ENCODE data around the gene ATP2B2. TPM values are rescaled to one million over a fixed set of nuclear protein-coding genes. Genes with fewer than 3 reads are reported as not detected.
"Not testable (repeated sequence)": the region's sequence is repeated elsewhere in the genome, so short reads cannot be mapped to it uniquely, and the experiment has no call there.

Gene ATP2B2
- total RNA-seq, 1 donor from 2014 or later, result 0.09 TPM

GRCh38 chr3:10547841-10548783 is 42.7 kb upstream of the ATP2B2 start:
- no peak for TF ChIP-seq CTCF (IDR thresholded peaks at IDR 0.05)
- Histone ChIP-seq H3K27ac (no peak overlapping the region), H3K4me1 (no peaks in the 10 kb centered on the region), H3K9me3 (no peaks in the 10 kb centered on the region), H3K4me3 (no peak overlapping the region), H3K36me3 (no peaks in the 10 kb centered on the region), H3K27me3 (ENCODE audit: low read depth) (peaks cover 11% of the 10 kb centered on the region)
- intact Hi-C loops (cut with DNase I), result no loop called here
- no peak for ATAC-seq
- DNase-seq, result no peak

DNA sequence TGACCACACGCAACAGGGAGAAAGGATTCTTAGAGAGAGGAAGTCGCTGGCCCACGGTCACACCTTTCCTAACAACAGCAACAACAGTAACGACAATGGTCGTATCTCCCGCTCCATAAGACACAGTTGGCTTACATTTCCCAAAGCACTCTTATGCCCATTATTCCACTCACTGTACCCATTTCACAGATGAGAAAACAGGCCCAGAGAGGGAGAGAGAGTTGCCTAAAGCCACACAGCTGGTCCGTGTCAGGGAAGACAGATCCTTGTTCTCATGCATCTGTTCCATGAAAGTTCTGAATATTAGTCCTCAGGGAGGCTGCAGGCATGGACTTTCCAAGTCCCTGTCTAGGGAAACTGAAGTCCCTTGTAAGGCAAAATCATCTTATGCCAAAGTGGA is 42.0 kb upstream of the ATP2B2 start:
- intact Hi-C loops (cut with DNase I), result no loop called here
- Histone ChIP-seq H3K36me3 (no peaks in the 10 kb centered on the region), H3K4me3 (no peak overlapping the region), H3K9me3 (peaks cover 5% of the 10 kb centered on the region), H3K4me1 (no peaks in the 10 kb centered on the region), H3K27me3 (ENCODE audit: low read depth) (peaks cover 11% of the 10 kb centered on the region), H3K27ac (no peak overlapping the region)
- no peak for DNase-seq
- no peak for TF ChIP-seq CTCF (IDR thresholded peaks at IDR 0.05)
- no peak for ATAC-seq

DNA sequence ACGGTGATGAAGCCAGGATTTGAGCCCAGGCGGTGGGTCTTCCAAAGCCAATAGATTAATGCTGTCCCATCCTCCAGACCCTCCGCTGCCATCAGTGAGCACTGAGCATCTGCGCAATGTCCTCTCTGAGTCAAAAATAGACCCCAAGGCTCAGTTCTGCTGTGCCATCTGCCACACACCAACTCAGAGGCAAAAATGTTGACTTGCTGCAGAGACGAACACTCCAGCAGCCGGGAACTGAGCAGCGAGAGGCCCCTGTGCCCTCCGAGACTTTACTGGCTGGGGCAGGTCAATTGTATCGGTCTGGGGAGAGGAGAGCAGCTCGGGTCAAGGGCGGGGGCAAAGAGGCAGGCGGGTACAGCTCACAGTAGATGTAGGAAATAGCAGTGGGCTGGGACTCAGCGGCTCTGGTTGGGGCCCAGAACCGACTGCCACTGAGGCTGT is 41.5 kb upstream of the ATP2B2 start:
- Histone ChIP-seq H3K27me3 (ENCODE audit: low read depth) (peaks cover 11% of the 10 kb centered on the region), H3K9me3 (peaks cover 6% of the 10 kb centered on the region), H3K27ac (no peak overlapping the region), H3K4me1 (no peaks in the 10 kb centered on the region), H3K36me3 (no peaks in the 10 kb centered on the region), H3K4me3 (no peak overlapping the region)
- DNase-seq, result no peak
- no peak for ATAC-seq
- TF ChIP-seq CTCF (IDR thresholded peaks at IDR 0.05), result no peak
- intact Hi-C loops (cut with DNase I), result no loop called here

DNA sequence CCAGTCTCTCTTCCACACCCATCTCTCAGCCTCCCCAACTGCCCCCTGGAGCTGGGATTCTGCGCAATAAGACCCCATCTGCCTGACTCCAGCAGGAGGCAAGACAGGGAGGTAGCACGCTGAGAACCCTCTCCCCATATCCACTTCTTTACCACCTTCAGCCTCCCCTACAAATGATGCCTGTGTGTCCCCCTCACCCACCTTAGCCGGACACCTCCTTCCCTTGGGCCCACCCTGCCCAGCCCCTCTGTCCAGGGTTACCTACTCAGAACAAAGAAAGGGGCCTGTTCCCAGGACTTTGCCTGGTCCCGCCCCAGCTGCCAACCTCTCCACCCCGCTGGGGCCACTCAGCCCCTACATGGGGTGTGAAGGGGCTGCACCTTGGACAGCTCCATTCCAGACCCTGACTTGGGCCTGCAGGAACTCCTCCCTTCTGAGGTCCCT is 40.8 kb upstream of the ATP2B2 start:
- H3K27me3 ChIP-seq (ENCODE audit: low read depth), result peaks cover 11% of the 10 kb centered on the region
- no peak overlapping the region for H3K4me3 ChIP-seq
- DNase-seq, result no peak
- H3K27ac ChIP-seq, result no peak overlapping the region
- no peaks in the 10 kb centered on the region for H3K4me1 ChIP-seq
- peaks cover 6% of the 10 kb centered on the region for H3K9me3 ChIP-seq
- intact Hi-C loops (cut with DNase I), result no loop called here
- no peaks in the 10 kb centered on the region for H3K36me3 ChIP-seq
- ATAC-seq, result no peak
- no peak for TF ChIP-seq CTCF (IDR thresholded peaks at IDR 0.05)

GRCh38 chr3:10542518-10542917 is 37.1 kb upstream of the ATP2B2 start:
- intact Hi-C loops (cut with DNase I), result no loop called here
- H3K9me3 ChIP-seq, result peaks cover 6% of the 10 kb centered on the region
- H3K4me3 ChIP-seq, result no peak overlapping the region
- no peak overlapping the region for H3K27ac ChIP-seq
- ATAC-seq (no peak), DNase-seq (no peak)
- TF ChIP-seq CTCF (IDR thresholded peaks at IDR 0.05), result no peak
- peaks cover 6% of the 10 kb centered on the region for H3K27me3 ChIP-seq (ENCODE audit: low read depth)
- H3K4me1 ChIP-seq, result no peaks in the 10 kb centered on the region
- no peaks in the 10 kb centered on the region for H3K36me3 ChIP-seq

DNA sequence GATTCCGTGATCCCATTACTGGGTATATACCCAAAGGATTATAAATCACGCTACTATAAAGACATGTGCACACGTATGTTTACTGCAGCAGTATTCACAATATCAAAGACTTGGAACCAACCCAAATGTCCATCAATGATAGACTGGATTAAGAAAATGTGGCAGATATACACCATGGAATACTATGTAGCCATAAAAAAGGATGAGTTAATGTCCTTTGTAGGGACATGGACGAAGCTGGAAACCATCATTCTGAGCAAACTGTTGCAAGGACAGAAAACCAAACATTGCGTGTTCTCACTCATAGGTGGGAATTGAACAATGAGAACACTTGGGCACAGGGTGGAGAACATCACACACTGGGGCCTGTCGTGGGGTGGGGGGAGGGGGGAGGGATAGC is 35.0 kb upstream of the ATP2B2 start:
- H3K4me3 ChIP-seq; intact Hi-C loops (cut with DNase I); H3K27ac ChIP-seq; DNase-seq; H3K36me3 ChIP-seq; H3K27me3 ChIP-seq (ENCODE audit: low read depth); H3K4me1 ChIP-seq; H3K9me3 ChIP-seq; ATAC-seq: not testable (repeated sequence)
